ENCODE measurements around the gene SPC25. TPM values are rescaled to one million over a fixed set of nuclear protein-coding genes. Genes with fewer than 3 reads are reported as not detected.

Gene SPC25
- total and polyA plus RNA-seq, 8 donors = 1.4 to 29.0 (median 13.1) TPM

- TF ChIP-seq CTCF (IDR thresholded peaks at IDR 0.05) = no peak
- Histone ChIP-seq H3K36me3 (peaks cover 0 to 9% of the 10 kb centered on the region in 2 donors), H3K4me3 (no peak overlapping the region), H3K9me3 (no peaks in the 10 kb centered on the region), H3K27ac (no peak overlapping the region), H3K4me1 (no peaks in the 10 kb centered on the region), H3K27me3 (no peaks in the 10 kb centered on the region)
- no peak for DNase-seq
- intact Hi-C loops (cut with DNase I) = no loop called here
- no peak for ATAC-seq
These were observed 39.4 kb downstream of the SPC25 start for GRCh38 chr2:168850846-168851245.

GRCh38 chr2:168849610-168850009, 40.6 kb downstream of the SPC25 start:
- intact Hi-C loops (cut with DNase I) = no loop called here
- DNase-seq (peak in 2 of 4 donors; percentile 6 to 48), ATAC-seq (peak; percentile 39)
- Histone ChIP-seq H3K27ac (no peak overlapping the region), H3K27me3 (no peaks in the 10 kb centered on the region), H3K4me3 (no peak overlapping the region), H3K36me3 (peaks cover 0 to 9% of the 10 kb centered on the region in 2 donors), H3K9me3 (no peaks in the 10 kb centered on the region), H3K4me1 (no peaks in the 10 kb centered on the region)
- no peak for TF ChIP-seq CTCF (IDR thresholded peaks at IDR 0.05)

- H3K27ac ChIP-seq = no peak overlapping the region
- no peaks in the 10 kb centered on the region for H3K9me3 ChIP-seq
- H3K4me3 ChIP-seq = no peak overlapping the region
- ATAC-seq (no peak), DNase-seq (no peak)
- TF ChIP-seq CTCF (IDR thresholded peaks at IDR 0.05) = no peak
- no peaks in the 10 kb centered on the region for H3K27me3 ChIP-seq
- intact Hi-C loops (cut with DNase I) = no loop called here
- peaks cover 0 to 9% of the 10 kb centered on the region in 2 donors for H3K36me3 ChIP-seq
- no peaks in the 10 kb centered on the region for H3K4me1 ChIP-seq
These were observed 42.0 kb downstream of the SPC25 start for GRCh38 chr2:168848225-168848624.

GRCh38 chr2:168843253-168843652, 47.0 kb downstream of the SPC25 start:
- TF ChIP-seq CTCF (IDR thresholded peaks at IDR 0.05) = no peak
- H3K4me1 ChIP-seq = no peaks in the 10 kb centered on the region
- DNase-seq = no peak
- no peak overlapping the region for H3K4me3 ChIP-seq
- no peak overlapping the region for H3K27ac ChIP-seq
- H3K9me3 ChIP-seq = no peaks in the 10 kb centered on the region
- H3K36me3 ChIP-seq = peaks cover 0 to 3% of the 10 kb centered on the region in 2 donors
- no peaks in the 10 kb centered on the region for H3K27me3 ChIP-seq
- intact Hi-C loops (cut with DNase I) = no loop called here
- ATAC-seq = no peak

- no peaks in the 10 kb centered on the region for H3K27me3 ChIP-seq
- H3K27ac ChIP-seq = no peak overlapping the region
- ATAC-seq = no peak
- H3K36me3 ChIP-seq = peaks cover 0 to 6% of the 10 kb centered on the region in 2 donors
- H3K9me3 ChIP-seq = no peaks in the 10 kb centered on the region
- DNase-seq = no peak
- H3K4me1 ChIP-seq = no peaks in the 10 kb centered on the region
- intact Hi-C loops (cut with DNase I) = no loop called here
- no peak overlapping the region for H3K4me3 ChIP-seq
- TF ChIP-seq CTCF (IDR thresholded peaks at IDR 0.05) = no peak
These were observed 48.8 kb downstream of the SPC25 start for GRCh38 chr2:168841445-168841844.
